Endometrial microvascular endothelial cells (primary cell): ENCODE results near the gene SHISAL2B. TPM values are rescaled to one million over a fixed set of nuclear protein-coding genes. Genes with fewer than 3 reads are reported as not detected.
"Not testable (repeated sequence)": the region's sequence is repeated elsewhere in the genome, so short reads cannot be mapped to it uniquely, and the experiment has no call there.

Experiments
- in situ Hi-C: cut with HindIII; loops from 2 replicates; pipeline ENCODE4 v1.10.0; 2017; ENCODE audit warnings: low sequenced_read_pairs, low pct_unique_long_range_greater_than_20kb; ENCODE audit errors: inconsistent ontology term
- total RNA-seq: library from RNA; depleted of rRNA; stranded (reverse); fragments of >200 nt; gene quantifications from one replicate; pipeline ENCODE4 v1.2.3, GENCODE V29; 2015; ENCODE audit errors: inconsistent ontology term

Gene SHISAL2B
- total RNA-seq: not detected

- in situ Hi-C loops: no loop called here
Observed at GRCh38 chr5:64690417-64691151, at the start of gene SHISAL2B. SHISAL2B (plus strand) TSS chr5:64690503; CDS start chr5:64690624, 121 bp downstream.

GRCh38 chr5:64644831-64645230, 45.5 kb upstream of the SHISAL2B start:
- in situ Hi-C loops: no loop called here

DNA sequence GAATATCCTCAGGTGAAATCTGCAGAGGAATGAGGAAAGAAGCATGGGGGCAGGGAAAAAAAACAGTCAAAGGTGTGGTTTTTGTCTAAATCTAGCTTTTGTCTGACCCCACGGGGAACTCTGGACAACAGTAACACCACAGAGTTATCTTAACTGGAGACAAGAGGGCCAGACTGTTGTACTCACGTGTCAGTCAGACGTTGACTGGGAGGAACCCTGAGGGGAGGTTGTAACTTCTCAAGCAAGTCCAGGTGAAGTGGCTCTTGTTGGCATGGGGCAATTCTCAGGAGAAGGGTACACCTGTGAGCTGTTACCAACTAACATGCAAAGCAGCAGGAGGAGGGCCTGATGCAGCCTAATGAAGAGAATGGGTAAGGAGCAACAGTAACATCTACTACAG, 44.1 kb upstream of the SHISAL2B start:
- in situ Hi-C loops: no loop called here

DNA sequence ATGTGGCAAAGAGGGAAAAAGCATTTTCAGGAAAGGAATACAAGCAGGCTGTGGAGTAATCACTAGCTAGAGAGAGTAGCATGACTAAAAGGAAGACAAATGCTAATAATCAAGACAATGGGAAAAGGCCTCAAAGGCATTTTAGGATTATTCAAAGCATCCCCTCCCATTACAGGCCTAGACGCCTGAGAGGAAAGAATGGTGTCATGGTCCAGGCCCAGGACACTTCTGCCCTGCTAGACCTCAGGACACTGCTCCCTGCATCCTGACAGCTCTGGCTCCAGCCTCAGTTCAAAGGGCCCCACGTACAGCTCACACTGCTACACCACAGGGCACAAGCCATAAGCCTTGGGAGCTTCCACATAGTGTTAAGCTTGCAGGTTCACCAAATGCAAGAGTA, 40.8 kb upstream of the SHISAL2B start:
- in situ Hi-C loops: no loop called here

- in situ Hi-C loops: no loop called here
Observed at GRCh38 chr5:64653766-64654560, 36.3 kb upstream of the SHISAL2B start.

- in situ Hi-C loops: no loop called here
Observed at GRCh38 chr5:64654561-64654938, 35.8 kb upstream of the SHISAL2B start.

GRCh38 chr5:64655596-64655995, 34.7 kb upstream of the SHISAL2B start:
- in situ Hi-C loops: no loop called here

DNA sequence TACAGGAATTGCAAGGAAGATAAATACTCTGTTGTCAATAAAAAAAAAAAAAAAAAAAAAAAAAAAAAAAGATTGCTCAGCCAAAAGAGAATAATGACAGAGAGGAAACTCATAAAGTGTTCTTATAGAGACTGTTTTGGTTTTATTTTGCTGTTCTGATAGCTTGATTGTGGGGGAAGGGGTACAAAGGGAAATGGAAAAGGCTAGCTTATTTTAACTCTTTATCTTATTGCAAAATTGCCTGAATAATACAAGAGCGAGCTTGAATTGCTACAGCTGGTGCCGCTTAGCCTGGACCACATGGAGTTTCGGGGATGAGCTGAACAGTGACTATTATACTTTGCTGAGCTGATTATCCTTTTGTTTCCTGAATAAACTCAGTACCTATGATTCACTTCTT, 31.0 kb upstream of the SHISAL2B start:
- in situ Hi-C loops: no loop called here

- in situ Hi-C loops: not testable (repeated sequence)
Observed at GRCh38 chr5:64663181-64663580, 27.1 kb upstream of the SHISAL2B start.

GRCh38 chr5:64665243-64665642, 25.1 kb upstream of the SHISAL2B start:
- in situ Hi-C loops: no loop called here

- in situ Hi-C loops: no loop called here
Observed at GRCh38 chr5:64666078-64666477, 24.2 kb upstream of the SHISAL2B start.

DNA sequence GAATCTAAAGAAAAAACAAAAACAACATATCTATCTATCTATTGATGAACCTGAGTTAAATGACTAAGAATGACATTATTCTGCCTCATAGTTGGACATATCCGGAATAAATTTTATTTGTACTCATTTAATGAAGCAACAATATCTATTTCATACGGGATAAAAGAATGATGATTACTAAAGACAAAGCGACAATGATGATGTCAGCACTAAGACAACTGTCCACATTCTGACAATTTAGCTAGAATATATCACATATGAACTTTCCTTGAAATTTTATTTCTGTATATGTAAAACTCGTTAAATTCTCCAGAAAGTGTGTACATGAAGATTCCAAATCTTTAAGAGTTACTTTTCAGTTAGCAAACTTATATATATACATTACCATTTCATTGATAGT, 23.2 kb upstream of the SHISAL2B start:
- in situ Hi-C loops: no loop called here

DNA sequence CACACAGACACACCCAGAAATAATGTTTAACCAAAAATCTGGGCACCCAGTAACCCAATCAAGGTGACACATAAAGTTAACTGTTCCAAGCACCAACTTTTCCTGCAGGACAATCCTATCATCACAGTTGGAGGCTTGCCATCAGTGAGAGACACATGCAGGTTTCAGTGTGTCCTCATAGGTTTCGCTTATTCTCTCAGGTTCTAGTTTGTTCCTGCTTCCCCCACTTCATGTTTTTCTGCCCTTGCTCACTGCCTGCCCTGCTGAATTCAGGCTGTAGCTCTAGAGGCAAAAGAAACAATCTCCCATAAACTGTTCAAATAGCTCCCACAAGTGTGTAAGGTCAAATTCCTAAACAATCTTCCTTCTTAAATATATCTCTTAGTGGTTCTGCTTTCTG, 20.0 kb upstream of the SHISAL2B start:
- in situ Hi-C loops: no loop called here

GRCh38 chr5:64671678-64672077, 18.6 kb upstream of the SHISAL2B start:
- in situ Hi-C loops: no loop called here

- in situ Hi-C loops: no loop called here
Observed at GRCh38 chr5:64678374-64678773, 11.9 kb upstream of the SHISAL2B start.

- in situ Hi-C loops: no loop called here
Observed at GRCh38 chr5:64680289-64680688, 10.0 kb upstream of the SHISAL2B start.

DNA sequence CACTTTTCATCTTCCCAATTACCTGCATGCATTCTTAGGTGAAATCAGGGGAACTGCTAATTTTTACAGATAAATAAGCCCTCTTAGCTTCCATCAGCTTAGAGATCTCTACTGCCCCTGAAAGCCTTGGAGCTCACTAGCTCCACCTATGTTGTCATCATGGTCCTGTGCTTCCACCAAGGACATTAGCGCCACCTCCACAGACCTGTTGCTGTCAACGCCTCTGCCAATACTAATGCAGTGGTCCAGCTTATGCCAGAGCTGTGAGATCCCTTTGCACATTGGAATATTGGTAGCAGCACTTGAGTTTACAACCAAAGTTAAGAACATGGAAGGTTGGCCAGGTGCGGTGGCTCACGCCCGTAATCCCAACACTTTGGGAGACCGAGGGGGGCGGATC, 7.7 kb upstream of the SHISAL2B start:
- in situ Hi-C loops: no loop called here

DNA sequence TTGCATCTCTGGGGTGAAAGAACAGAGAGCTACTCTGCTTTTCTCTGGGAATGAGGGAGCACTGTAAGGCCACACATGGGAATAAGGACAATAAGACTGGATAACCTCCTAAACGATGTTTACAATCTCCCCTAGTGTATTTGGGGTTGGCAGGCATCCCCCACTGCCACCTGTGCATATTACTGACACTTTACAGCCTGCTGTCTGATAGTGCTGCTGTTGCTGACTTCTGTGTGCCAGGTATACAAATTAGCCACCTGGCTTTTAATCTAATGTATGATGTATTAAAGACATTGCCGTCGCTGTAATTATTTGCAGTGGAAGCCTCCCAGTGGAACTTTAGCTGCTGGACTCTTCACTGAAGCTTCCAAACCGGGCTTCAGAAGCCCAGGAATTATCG, 4.4 kb upstream of the SHISAL2B start:
- in situ Hi-C loops: no loop called here

- in situ Hi-C loops: no loop called here
Observed at GRCh38 chr5:64688391-64688790, 1.9 kb upstream of the SHISAL2B start.

- in situ Hi-C loops: no loop called here
Observed at GRCh38 chr5:64688965-64689364, 1.3 kb upstream of the SHISAL2B start.
